GM12878 (cell line): ENCODE data around the gene ECT2L.

Experiments
- CBFB ChIP-seq: IDR thresholded peaks from 2 replicates; pipeline ENCODE4 v1.6.1; 2016; ENCODE audit warnings: antibody characterized with exemption, low read depth
- CHD1 ChIP-seq: IDR thresholded peaks from 2 replicates; pipeline ENCODE4 v1.6.1; 2012; ENCODE audit warnings: low read depth, low read length, improper control_type of control experiment
- DPF2 ChIP-seq: fragments of 450-650 bp; IDR thresholded peaks from 2 replicates; pipeline ENCODE4 v1.6.1; 2017; ENCODE audit warnings: mild to moderate bottlenecking
- MEF2A ChIP-seq: IDR thresholded peaks from 2 replicates; pipeline ENCODE4 v1.6.1; 2011; ENCODE audit warnings: low read depth, mild to moderate bottlenecking, low read length, moderate library complexity; ENCODE audit not compliant: insufficient read depth
- NKRF ChIP-seq: fragments of 450-650 bp; conservative IDR thresholded peaks from 2 replicates; pipeline ENCODE4 v1.6.1; 2017; ENCODE audit warnings: mild to moderate bottlenecking, moderate library complexity
- REST ChIP-seq: IDR thresholded peaks from 2 replicates; pipeline ENCODE4 v1.6.1; 2012; ENCODE audit warnings: mild to moderate bottlenecking, low read depth, low read length

DNA sequence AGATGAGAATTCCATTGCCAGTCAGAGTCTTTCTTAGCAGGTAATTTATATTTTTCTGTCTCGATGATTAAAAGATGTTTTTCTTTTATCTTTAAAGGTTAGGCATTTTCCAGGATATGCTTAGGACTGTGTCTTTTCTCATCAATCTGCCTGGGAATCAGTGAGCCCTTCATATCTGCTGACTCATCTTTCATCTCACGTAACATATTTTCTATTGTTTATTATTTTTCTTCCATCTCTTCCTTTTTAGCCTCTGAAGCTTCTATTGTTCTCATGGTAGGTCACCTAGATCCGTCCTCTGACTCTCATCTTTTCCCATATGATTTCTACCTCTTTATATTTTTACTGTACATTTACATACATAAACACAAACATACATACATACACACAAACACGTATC, 13.6 kb upstream of the ECT2L start:
- TF ChIP-seq DPF2 (no peak), CHD1 (no peak), CBFB (no peak), REST (no peak), MEF2A (no peak), NKRF (no peak)
